Spleen (tissue), 11 donors: ENCODE measurements around the gene SFXN5. TPM values are rescaled to one million over a fixed set of nuclear protein-coding genes. Genes with fewer than 3 reads are reported as not detected.

ENCODE experiments used
- DNase-seq: peaks from one replicate; pipeline ENCODE4 v3.0.0-alpha.2; 2020
- H3K27ac ChIP-seq, 8 donors: fragments of 200-600 bp; sonication (generic) in 7 of 8; 1 replicate in 4 of 8; 2 replicates in 4 of 8; pipeline versions ENCODE4 v1.5.0 to v1.8.0; 2016 to 2021; ENCODE audit warnings: inconsistent platforms in 4 of 8, mild to moderate bottlenecking in 4 of 8, moderate library complexity in 1 of 8
- H3K27me3 ChIP-seq, 7 donors: fragments of 200-600 bp; sonication (generic) in 6 of 7; replicated peaks in 1 of 7; 1 replicate in 4 of 7; 2 replicates in 3 of 7; pipeline versions ENCODE4 v1.5.0 to v1.8.0; 2016 to 2021; ENCODE audit warnings: inconsistent platforms in 3 of 7, mild to moderate bottlenecking in 1 of 7
- H3K36me3 ChIP-seq, 6 donors: fragments of 200-600 bp; sonication (generic) in 5 of 6; 1 replicate in 4 of 6; 2 replicates in 2 of 6; pipeline versions ENCODE4 v1.5.0 to v1.8.0; 2016 to 2021; ENCODE audit warnings: inconsistent platforms in 2 of 6
- H3K4me1 ChIP-seq, 6 donors: fragments of 200-600 bp; sonication (generic) in 5 of 6; 1 replicate in 3 of 6; 2 replicates in 3 of 6; pipeline versions ENCODE4 v1.5.0 to v1.8.0; 2016 to 2021; ENCODE audit warnings: inconsistent platforms in 3 of 6
- H3K4me3 ChIP-seq, 8 donors: fragments of 200-600 bp; sonication (generic) in 7 of 8; 1 replicate in 4 of 8; 2 replicates in 4 of 8; pipeline versions ENCODE4 v1.5.0 to v1.8.0; 2016 to 2021; ENCODE audit warnings: inconsistent platforms in 4 of 8, mild to moderate bottlenecking in 4 of 8, moderate library complexity in 2 of 8
- H3K9me3 ChIP-seq, 8 donors: fragments of 200-600 bp; sonication (generic) in 7 of 8; 1 replicate in 4 of 8; 2 replicates in 4 of 8; pipeline versions ENCODE4 v1.5.0 to v1.8.0; 2016 to 2021; ENCODE audit warnings: inconsistent platforms in 4 of 8
- POLR2A ChIP-seq, 3 donors: fragments of 450-650 bp; IDR thresholded peaks; one replicate each; pipeline ENCODE4 v1.5.1; 2017; ENCODE audit warnings: antibody characterized with exemption in 3 of 3, mild to moderate bottlenecking in 1 of 3
- POLR2AphosphoS5 ChIP-seq, 3 donors: sonication (generic); formaldehyde crosslinking; IDR thresholded peaks; one replicate each; pipeline ENCODE4 v1.5.1; 2017; ENCODE audit warnings: antibody characterized with exemption in 3 of 3
- WGBS, 5 donors: extraction: QIAGEN DNeasy Blood & Tissue Kit in 3 of 5; methylation state at CpG; one replicate each; pipeline versions ENCODE4 v1.1.5 to v1.1.7; 2013 to 2018; 5-methylcytosine and 5-hydroxymethylcytosine counted together
- intact Hi-C: fragments of 100-400 bp; cut with DNase I; formaldehyde crosslinking; loops from one replicate; pipeline ENCODE4 v1.15.0; 2023; ENCODE audit warnings: low total_unique reads
- polyA plus RNA-seq, 3 donors: library from polyadenylated mRNA; stranded (reverse); fragments of 200-250 nt; gene quantifications; one replicate each; pipeline ENCODE4 v1.2.1, GENCODE V29; 2013
- total RNA-seq, 7 donors: library from RNA; depleted of rRNA in 3 of 7; stranded (reverse); fragments of >200 nt in 3 of 7; fragmentation: NEBNext Ultra II Directional in 4 of 7; extraction: Animal tissue kit (Norgen Biotek cat#: 25700) in 4 of 7; gene quantifications; one replicate each; pipeline versions ENCODE4 v1.1.0 to v1.2.1, GENCODE V29; 2016 to 2021
- TF ChIP-seq, protein P1 (sequence below), 11 experiments: fragments of 200-600 bp in 7 of 11; fragments of 450-650 bp in 4 of 11; sonication (generic) in 4 of 11; IDR thresholded peaks in 8 of 11; conservative IDR thresholded peaks in 3 of 11; 1 replicate in 7 of 11; 2 replicates in 4 of 11; pipeline versions ENCODE4 v1.4.0 to v1.8.0; 2016 to 2021; ENCODE audit warnings: antibody characterized with exemption in 11 of 11, inconsistent platforms in 4 of 11, mild to moderate bottlenecking in 1 of 11
- donor health status: healthy with polysubstance abuse.
- donor health status: DM: no; HTN: no; CAD: no; lungs with moderate emphysema.
- donor health status: DM: no; HTN: no; CAD: no.
- donor health status: Bipolar disorder and iron deficiency.
- donor health status: healthy.
- donor health status: DM: no; HTN: no; CAD: no.
- donor health status: DM: yes; HTN: yes; CAD: no.

Gene SFXN5
- total and polyA plus RNA-seq, 10 donors, result 2.6 to 41.4 (median 22.9) TPM

DNA sequence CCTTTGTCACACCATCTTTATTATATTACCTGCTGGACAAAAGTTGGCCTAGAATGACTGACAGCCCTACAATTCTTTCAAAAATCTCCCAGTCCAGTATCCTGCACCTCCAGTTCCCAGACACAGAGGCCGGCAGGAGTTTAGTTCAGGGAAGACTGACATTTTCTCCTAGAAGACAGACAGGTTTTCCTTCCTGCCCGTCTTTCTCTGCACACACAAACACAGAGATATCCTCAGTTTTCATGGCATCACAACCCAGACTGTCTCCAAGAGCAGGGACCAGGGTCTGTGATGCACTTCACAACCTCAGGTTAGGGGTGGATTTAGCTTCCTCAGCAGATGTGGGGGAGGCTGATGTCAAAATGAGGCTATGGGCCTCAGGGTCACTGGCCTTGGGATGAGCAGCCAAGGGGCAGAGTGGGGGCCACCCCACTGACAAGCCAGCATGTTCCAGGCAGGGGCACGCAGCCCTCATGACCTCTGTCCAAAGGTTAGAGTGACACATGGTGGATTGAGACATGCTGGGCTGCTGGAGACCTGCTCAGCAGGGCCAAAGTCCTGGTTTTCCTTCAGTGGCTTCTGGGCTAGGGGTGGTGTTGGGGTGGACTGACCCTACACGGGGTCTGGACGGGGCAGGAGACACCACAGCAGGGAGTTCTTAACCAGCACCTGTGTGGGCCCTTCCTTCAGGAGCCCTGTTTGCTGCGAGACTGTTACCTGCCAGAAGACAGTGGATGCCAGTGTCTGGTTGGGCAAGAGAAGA, 70.5 kb downstream of the SFXN5 start:
- no peaks in the 10 kb centered on the region for H3K9me3 ChIP-seq
- no peak overlapping the region for H3K27ac ChIP-seq
- peaks cover 0 to 76% (median 10%) of the 10 kb centered on the region in 6 donors for H3K36me3 ChIP-seq
- no peak overlapping the region for H3K4me3 ChIP-seq
- TF ChIP-seq, protein P1, sequence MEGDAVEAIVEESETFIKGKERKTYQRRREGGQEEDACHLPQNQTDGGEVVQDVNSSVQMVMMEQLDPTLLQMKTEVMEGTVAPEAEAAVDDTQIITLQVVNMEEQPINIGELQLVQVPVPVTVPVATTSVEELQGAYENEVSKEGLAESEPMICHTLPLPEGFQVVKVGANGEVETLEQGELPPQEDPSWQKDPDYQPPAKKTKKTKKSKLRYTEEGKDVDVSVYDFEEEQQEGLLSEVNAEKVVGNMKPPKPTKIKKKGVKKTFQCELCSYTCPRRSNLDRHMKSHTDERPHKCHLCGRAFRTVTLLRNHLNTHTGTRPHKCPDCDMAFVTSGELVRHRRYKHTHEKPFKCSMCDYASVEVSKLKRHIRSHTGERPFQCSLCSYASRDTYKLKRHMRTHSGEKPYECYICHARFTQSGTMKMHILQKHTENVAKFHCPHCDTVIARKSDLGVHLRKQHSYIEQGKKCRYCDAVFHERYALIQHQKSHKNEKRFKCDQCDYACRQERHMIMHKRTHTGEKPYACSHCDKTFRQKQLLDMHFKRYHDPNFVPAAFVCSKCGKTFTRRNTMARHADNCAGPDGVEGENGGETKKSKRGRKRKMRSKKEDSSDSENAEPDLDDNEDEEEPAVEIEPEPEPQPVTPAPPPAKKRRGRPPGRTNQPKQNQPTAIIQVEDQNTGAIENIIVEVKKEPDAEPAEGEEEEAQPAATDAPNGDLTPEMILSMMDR (IDR thresholded peaks at IDR 0.05 in 8 of 11, conservative IDR thresholded peaks at IDR 0.05 in 3 of 11), result no peak
- TF ChIP-seq POLR2AphosphoS5 (IDR thresholded peaks at IDR 0.05) (no peak), POLR2A (IDR thresholded peaks at IDR 0.05) (no peak)
- no peaks in the 10 kb centered on the region for H3K4me1 ChIP-seq
- WGBS, 5 donors, result 88 to 95% (median 92%) methylated on average over 6 of the region's 6 CpGs
- intact Hi-C loops, result no loop called here
- no peak for DNase-seq
- H3K27me3 ChIP-seq, result no peaks in the 10 kb centered on the region

DNA sequence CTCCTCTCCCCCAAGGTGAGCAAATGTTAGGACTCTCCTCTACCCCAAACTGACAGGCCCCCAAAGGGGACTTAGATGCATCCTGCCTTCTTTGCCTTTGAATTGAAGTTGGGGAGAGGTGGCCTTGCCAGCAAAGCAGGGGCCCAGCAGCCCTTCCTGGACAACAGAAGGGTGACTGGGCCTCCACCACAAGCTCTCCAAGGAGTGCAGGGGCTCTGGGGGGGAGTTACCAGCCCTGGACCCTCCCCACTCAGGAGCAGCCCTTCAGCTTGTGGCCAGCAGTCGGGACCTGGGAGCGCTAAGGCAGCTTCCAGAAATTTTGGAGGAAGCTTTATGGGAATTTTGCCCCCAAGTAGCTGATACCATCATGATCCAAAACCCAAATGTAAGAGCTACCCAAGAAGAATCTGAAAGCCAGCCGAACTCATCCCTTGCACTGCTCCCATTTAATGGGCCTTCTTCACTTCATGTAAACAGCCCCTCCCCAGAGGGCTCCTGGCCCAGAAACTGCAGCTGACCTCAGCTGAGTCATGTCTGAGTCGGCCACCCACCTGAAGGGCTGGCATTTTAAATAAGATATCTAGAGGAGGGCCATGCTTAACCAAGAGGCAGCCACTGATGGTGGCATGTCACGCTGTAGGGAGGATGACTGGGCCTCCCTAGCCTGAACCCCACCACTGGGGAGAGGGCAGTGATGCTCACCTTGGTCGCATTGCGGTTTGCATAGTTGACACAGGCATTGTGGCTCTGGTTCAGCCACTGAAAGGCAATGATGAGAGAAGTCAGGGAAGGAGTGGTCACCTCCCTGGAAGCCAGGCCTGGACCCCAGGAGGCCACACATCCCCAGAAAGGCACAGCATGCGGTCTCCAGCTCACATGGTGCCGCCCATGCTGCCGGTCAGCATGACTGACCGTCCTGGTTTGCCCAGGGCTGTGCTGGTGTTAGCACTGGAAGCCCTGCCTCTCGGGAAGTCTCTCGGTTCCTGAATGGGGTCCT, 71.5 kb downstream of the SFXN5 start:
- Histone ChIP-seq H3K9me3 (no peaks in the 10 kb centered on the region), H3K4me1 (no peaks in the 10 kb centered on the region), H3K27me3 (no peaks in the 10 kb centered on the region), H3K36me3 (peaks cover 0 to 81% (median 10%) of the 10 kb centered on the region in 6 donors), H3K4me3 (no peak overlapping the region), H3K27ac (no peak overlapping the region)
- 92 to 95% (median 94%) methylated on average over 11 to 13 of the region's 13 CpGs for WGBS, 5 donors
- intact Hi-C loops, result no loop called here
- peak; percentile 37 for DNase-seq
- TF ChIP-seq POLR2AphosphoS5 (IDR thresholded peaks at IDR 0.05) (no peak), POLR2A (IDR thresholded peaks at IDR 0.05) (no peak)
- TF ChIP-seq, protein P1 (IDR thresholded peaks at IDR 0.05 in 8 of 11, conservative IDR thresholded peaks at IDR 0.05 in 3 of 11), result no peak

DNA sequence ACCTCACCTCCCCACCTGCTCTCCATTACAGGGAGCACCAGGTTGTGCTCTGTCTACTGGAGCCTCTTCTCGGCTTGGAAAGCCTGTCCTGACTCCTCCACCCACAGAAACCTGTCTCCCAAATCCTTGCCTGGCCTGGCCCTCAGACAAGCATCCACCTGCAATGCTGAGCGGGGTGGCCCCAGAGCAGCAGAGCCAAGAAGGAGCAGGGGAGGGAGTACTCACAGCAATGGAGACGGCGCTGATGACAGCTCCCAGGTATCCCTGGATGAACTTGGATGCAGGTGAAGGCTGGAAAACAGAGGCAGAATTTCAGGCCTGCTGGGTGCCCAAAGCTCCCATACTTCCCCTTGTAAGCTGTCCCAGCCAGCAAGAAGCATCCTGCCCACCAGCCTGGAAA, 72.8 kb downstream of the SFXN5 start:
- Histone ChIP-seq H3K36me3 (peaks cover 0 to 77% (median 10%) of the 10 kb centered on the region in 6 donors), H3K27me3 (no peaks in the 10 kb centered on the region), H3K4me1 (no peaks in the 10 kb centered on the region), H3K9me3 (no peaks in the 10 kb centered on the region), H3K4me3 (no peak overlapping the region), H3K27ac (no peak overlapping the region)
- intact Hi-C loops, result no loop called here
- no peak for TF ChIP-seq POLR2AphosphoS5 (IDR thresholded peaks at IDR 0.05)
- DNase-seq, result no peak
- 80 to 96% (median 85%) methylated on average over 4 of the region's 4 CpGs for WGBS, 5 donors

DNA sequence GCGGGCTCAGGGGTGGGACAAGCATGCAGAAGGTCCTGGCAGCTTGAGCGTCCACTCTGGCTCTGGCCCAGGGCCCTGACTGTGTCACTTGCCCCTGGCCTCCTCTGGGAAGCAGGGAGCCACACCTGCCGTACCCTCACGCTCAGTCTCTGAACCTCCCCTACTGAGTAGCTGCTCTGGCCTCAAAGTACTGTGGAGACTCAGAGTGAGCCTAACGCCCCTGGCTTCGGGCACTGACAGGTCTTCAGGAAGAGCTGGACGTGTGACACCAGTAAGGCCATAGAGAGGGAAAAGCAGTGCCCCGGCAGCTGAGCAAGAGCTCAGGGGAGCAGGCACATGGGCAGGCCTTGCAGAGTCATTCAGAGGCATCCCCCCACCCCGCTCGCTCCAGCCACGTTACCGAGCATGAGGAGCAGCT, 73.3 kb downstream of the SFXN5 start:
- TF ChIP-seq, protein P1 (IDR thresholded peaks at IDR 0.05 in 8 of 11, conservative IDR thresholded peaks at IDR 0.05 in 3 of 11), result no peak
- TF ChIP-seq POLR2AphosphoS5 (IDR thresholded peaks at IDR 0.05), result no peak
- TF ChIP-seq POLR2A (IDR thresholded peaks at IDR 0.05), result no peak
- 92 to 99% (median 96%) methylated on average over 7 to 12 of the region's 12 CpGs for WGBS, 5 donors
- H3K27ac ChIP-seq, result no peak overlapping the region
- H3K36me3 ChIP-seq, result peaks cover 0 to 77% (median 10%) of the 10 kb centered on the region in 6 donors
- H3K9me3 ChIP-seq, result no peaks in the 10 kb centered on the region
- H3K4me3 ChIP-seq, result no peak overlapping the region
- peaks cover 0 to 2% (median 0%) of the 10 kb centered on the region in 6 donors for H3K4me1 ChIP-seq
- H3K27me3 ChIP-seq, result no peaks in the 10 kb centered on the region
- intact Hi-C loops, result no loop called here
- no peak for DNase-seq
